Type B pancreatic cell (in vitro differentiated cells): ENCODE measurements around the gene HTR3B. TPM values are rescaled to one million over a fixed set of nuclear protein-coding genes. Genes with fewer than 3 reads are reported as not detected.
"Not testable (repeated sequence)": the region's sequence is repeated elsewhere in the genome, so short reads cannot be mapped to it uniquely, and the experiment has no call there.

ENCODE experiments used
- DNase-seq: peaks from one replicate; pipeline ENCODE4 v3.0.0; 2021; ENCODE audit warnings: mixed read lengths; ENCODE audit not compliant: unreplicated experiment; ENCODE audit errors: extremely low spot score
- H3K27ac Mint-ChIP-seq: 2 replicates; pipeline ENCODE4 v1.8.0; 2021; ENCODE audit warnings: mild to moderate bottlenecking, mixed read lengths
- H3K27me3 Mint-ChIP-seq: 2 replicates; pipeline ENCODE4 v1.8.0; 2021; ENCODE audit warnings: mixed read lengths
- H3K36me3 Mint-ChIP-seq: 2 replicates; pipeline ENCODE4 v1.8.0; 2021; ENCODE audit warnings: mixed read lengths
- H3K4me1 Mint-ChIP-seq: one replicate; pipeline ENCODE4 v1.8.0; 2021; ENCODE audit warnings: mixed read lengths; ENCODE audit not compliant: unreplicated experiment
- H3K4me3 Mint-ChIP-seq: 2 replicates; pipeline ENCODE4 v1.8.0; 2021; ENCODE audit warnings: mild to moderate bottlenecking, mixed read lengths
- H3K9me3 Mint-ChIP-seq: 2 replicates; pipeline ENCODE4 v1.8.0; 2021; ENCODE audit warnings: mixed read lengths
- total RNA-seq: library from RNA; stranded (reverse); gene quantifications from 2 replicates; pipeline ENCODE4 v1.2.1, GENCODE V29; 2021; ENCODE audit warnings: low replicate concordance
- TF ChIP-seq, protein P1 (sequence below): fragments of 200-600 bp; sonication (generic); conservative IDR thresholded peaks from 2 replicates; pipeline ENCODE4 v1.5.0; 2021; ENCODE audit warnings: antibody characterized with exemption, mild to moderate bottlenecking

Gene HTR3B
- total RNA-seq, 1 donor from 2014 or later, result 0.17 TPM

DNA sequence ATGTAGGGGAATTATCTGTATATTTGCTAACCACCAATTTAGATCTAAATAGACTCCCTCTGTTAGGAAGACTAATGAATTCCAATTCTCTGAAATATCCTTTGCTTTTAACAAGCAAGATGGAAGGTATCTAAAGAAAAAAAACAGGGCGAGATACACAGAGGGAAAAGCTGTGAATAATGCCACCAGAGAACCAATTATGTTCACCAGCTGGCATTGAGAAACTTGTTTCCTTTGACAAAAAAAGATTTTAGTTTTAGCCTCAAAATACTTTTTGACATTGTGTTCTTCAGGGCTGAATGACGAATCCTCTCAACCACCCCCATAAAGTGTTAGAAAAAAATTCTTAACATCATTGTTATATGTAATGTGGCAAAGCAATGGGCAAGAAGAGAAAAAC, 19.0 kb downstream of the HTR3B start:
- H3K4me3 Mint-ChIP-seq, result no peak overlapping the region

DNA sequence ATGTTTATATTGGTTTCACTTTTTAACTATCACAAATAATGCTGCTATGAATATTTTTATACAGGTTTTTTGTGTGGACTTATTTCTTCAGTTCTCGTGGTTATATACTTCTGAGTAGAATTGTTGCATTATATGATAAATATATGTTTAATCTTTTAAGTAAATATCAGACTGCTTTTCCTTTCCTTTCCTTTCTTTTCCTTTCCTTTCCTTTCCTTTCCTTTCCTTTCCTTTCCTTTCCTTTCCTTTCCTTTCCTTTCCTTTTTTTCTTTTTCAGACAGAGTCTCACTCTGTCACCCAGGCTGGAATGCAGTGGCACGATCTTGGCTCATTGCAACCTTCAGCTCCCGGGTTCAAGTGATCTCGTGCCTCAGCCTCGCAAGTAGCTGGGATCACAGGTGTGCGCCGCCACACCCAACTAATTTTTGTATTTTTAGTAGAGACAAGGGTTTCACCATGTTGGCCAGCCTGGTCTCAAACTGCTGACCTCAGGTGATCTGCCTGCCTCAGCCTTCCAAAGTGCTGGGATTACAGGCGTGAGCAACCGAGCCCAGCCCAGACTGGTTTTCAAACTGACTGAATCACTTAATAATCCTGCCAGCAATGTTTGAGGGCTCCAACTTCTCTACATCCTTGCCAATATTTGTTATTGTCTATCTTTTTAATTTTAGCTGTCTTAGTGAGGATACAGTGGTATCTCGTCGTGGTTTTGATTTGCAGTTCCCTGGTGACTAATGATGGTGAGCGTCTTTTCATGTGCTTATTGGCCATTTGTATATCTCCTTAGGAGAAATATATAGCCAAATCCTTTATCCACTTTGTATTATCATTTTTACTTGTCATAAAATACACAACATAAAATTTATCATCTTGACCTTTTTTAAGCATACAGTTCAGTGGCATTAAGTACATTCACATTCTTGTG, 21.9 kb downstream of the HTR3B start:
- H3K27ac Mint-ChIP-seq, result peak overlapping the region; percentile 1
- no peak overlapping the region for H3K4me3 Mint-ChIP-seq
- no peaks in the 10 kb centered on the region for H3K9me3 Mint-ChIP-seq
- no peak for DNase-seq
- no peaks in the 10 kb centered on the region for H3K4me1 Mint-ChIP-seq
- TF ChIP-seq, protein P1, sequence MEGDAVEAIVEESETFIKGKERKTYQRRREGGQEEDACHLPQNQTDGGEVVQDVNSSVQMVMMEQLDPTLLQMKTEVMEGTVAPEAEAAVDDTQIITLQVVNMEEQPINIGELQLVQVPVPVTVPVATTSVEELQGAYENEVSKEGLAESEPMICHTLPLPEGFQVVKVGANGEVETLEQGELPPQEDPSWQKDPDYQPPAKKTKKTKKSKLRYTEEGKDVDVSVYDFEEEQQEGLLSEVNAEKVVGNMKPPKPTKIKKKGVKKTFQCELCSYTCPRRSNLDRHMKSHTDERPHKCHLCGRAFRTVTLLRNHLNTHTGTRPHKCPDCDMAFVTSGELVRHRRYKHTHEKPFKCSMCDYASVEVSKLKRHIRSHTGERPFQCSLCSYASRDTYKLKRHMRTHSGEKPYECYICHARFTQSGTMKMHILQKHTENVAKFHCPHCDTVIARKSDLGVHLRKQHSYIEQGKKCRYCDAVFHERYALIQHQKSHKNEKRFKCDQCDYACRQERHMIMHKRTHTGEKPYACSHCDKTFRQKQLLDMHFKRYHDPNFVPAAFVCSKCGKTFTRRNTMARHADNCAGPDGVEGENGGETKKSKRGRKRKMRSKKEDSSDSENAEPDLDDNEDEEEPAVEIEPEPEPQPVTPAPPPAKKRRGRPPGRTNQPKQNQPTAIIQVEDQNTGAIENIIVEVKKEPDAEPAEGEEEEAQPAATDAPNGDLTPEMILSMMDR, result no peak
- H3K27me3 Mint-ChIP-seq, result peaks cover 11% of the 10 kb centered on the region
- H3K36me3 Mint-ChIP-seq, result no peaks in the 10 kb centered on the region

More for the DNA sequence above, 19.0 kb downstream of the HTR3B start:
- no peak for DNase-seq
- H3K9me3 Mint-ChIP-seq, result no peaks in the 10 kb centered on the region
- H3K36me3 Mint-ChIP-seq, result no peaks in the 10 kb centered on the region
- no peaks in the 10 kb centered on the region for H3K4me1 Mint-ChIP-seq
- TF ChIP-seq, protein P1, result no peak
- H3K27me3 Mint-ChIP-seq, result peaks cover 10% of the 10 kb centered on the region
- no peak overlapping the region for H3K27ac Mint-ChIP-seq

- Mint-ChIP-seq H3K9me3 (no peaks in the 10 kb centered on the region), H3K27me3 (peaks cover 9% of the 10 kb centered on the region), H3K4me3 (no peak overlapping the region), H3K36me3 (no peaks in the 10 kb centered on the region), H3K27ac (no peak overlapping the region), H3K4me1 (no peaks in the 10 kb centered on the region)
- TF ChIP-seq, protein P1, result no peak
- no peak for DNase-seq
Observed at GRCh38 chr11:113928311-113928710, 23.7 kb downstream of the HTR3B start.

DNA sequence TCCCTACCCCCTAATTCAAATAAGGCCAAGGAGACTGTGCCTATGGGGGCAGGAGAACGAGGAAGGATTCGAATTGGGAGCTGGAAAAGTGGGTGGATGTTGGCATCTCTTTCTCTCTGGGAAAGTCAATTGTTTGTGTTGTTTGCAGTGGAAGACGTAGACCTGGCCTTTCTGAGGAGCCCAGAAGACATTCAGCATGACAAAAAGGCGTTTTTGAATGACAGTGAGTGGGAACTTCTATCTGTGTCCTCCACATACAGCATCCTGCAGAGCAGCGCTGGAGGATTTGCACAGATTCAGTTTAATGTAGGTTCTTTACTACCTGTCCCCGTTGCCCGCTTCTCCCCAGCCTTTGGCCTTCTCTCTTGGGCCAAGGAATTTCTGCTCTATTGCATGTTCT, 28.2 kb downstream of the HTR3B start:
- no peaks in the 10 kb centered on the region for H3K9me3 Mint-ChIP-seq
- no peak overlapping the region for H3K4me3 Mint-ChIP-seq
- no peaks in the 10 kb centered on the region for H3K36me3 Mint-ChIP-seq
- DNase-seq, result no peak
- no peaks in the 10 kb centered on the region for H3K4me1 Mint-ChIP-seq
- TF ChIP-seq, protein P1, result no peak
- no peak overlapping the region for H3K27ac Mint-ChIP-seq
- H3K27me3 Mint-ChIP-seq, result peaks cover 30% of the 10 kb centered on the region

DNA sequence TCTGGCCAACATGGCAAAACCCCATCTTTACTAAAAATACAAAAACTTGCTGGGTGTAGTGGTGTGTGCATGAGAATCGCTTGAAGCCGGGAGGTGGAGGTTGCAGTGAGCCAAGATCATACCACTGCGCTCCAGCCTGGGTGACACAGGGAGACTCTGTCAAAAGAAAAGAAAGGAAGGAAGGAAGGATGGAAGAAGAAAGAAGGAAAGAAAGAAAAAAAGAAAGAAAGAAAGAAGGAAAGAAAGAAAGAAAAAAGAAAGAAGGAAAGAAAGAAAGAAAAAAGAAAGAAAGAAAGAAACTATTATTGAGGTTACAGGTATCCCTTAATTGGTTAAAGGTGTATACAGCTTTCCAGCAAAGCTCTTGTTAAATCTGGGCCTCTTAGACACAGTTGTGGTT, 29.6 kb downstream of the HTR3B start:
- DNase-seq, H3K36me3 Mint-ChIP-seq, H3K4me1 Mint-ChIP-seq, H3K4me3 Mint-ChIP-seq, H3K9me3 Mint-ChIP-seq, H3K27ac Mint-ChIP-seq: not testable (repeated sequence)
- peaks cover 34% of the 10 kb centered on the region for H3K27me3 Mint-ChIP-seq

DNA sequence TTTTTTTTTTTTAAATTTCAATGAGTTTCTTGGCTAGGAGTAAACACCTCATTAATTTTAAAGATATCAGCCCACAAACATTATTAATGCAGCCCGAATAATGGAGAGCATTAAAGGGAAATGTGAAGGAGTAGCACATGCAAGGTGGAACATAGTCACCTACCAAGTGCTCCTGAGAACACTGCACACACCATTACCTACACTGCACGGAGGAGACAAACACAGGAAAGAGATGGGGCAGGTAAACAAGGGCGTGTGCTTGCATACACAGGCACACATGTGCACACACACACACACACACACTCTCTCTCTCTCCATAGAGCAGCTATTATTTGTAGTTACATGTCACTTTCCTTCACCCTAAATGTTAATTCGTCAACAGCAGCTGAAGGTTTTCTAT, 30.2 kb downstream of the HTR3B start:
- Mint-ChIP-seq H3K27ac (no peak overlapping the region), H3K9me3 (no peaks in the 10 kb centered on the region), H3K4me1 (no peaks in the 10 kb centered on the region), H3K4me3 (no peak overlapping the region), H3K36me3 (no peaks in the 10 kb centered on the region), H3K27me3 (peaks cover 34% of the 10 kb centered on the region)
- DNase-seq, result no peak
- TF ChIP-seq, protein P1, result no peak
